ENCODE data around the gene INHA.

INHA gene

GRCh38 chr2:219536967-219537366 is 35.1 kb upstream of the INHA start:
- no peak overlapping the region for H3K4me3 ChIP-seq (replicated peaks in 1 of 2; ENCODE audit: low read depth in 2 of 2, low read length in 2 of 2)
- no peak for TF ChIP-seq CTCF (IDR thresholded peaks at IDR 0.05; ENCODE audit: low read depth, low read length)
- no peak for DNase-seq (ENCODE audit: low read depth in 2 of 2)

- H3K4me3 ChIP-seq (replicated peaks in 1 of 2; ENCODE audit: low read depth in 2 of 2, low read length in 2 of 2): no peak overlapping the region
- TF ChIP-seq CTCF (IDR thresholded peaks at IDR 0.05; ENCODE audit: low read depth, low read length): peak; percentile 1
- peak in 1 of 2 donors; percentile 26 for DNase-seq (ENCODE audit: low read depth in 2 of 2)
Observed at GRCh38 chr2:219537657-219538488, 34.2 kb upstream of the INHA start.

GRCh38 chr2:219538504-219538951 is 33.6 kb upstream of the INHA start:
- peak in 1 of 2 donors; percentile 40 for DNase-seq (ENCODE audit: low read depth in 2 of 2)
- no peak overlapping the region for H3K4me3 ChIP-seq (replicated peaks in 1 of 2; ENCODE audit: low read depth in 2 of 2, low read length in 2 of 2)
- TF ChIP-seq CTCF (IDR thresholded peaks at IDR 0.05; ENCODE audit: low read depth, low read length): no peak

GRCh38 chr2:219538956-219539788 is 32.9 kb upstream of the INHA start:
- no peak overlapping the region for H3K4me3 ChIP-seq (replicated peaks in 1 of 2; ENCODE audit: low read depth in 2 of 2, low read length in 2 of 2)
- no peak for TF ChIP-seq CTCF (IDR thresholded peaks at IDR 0.05; ENCODE audit: low read depth, low read length)
- no peak for DNase-seq (ENCODE audit: low read depth in 2 of 2)

GRCh38 chr2:219539926-219540678 is 32.0 kb upstream of the INHA start:
- TF ChIP-seq CTCF (IDR thresholded peaks at IDR 0.05; ENCODE audit: low read depth, low read length): no peak
- DNase-seq (ENCODE audit: low read depth in 2 of 2): no peak
- H3K4me3 ChIP-seq (replicated peaks in 1 of 2; ENCODE audit: low read depth in 2 of 2, low read length in 2 of 2): no peak overlapping the region

- TF ChIP-seq CTCF (IDR thresholded peaks at IDR 0.05; ENCODE audit: low read depth, low read length): no peak
- no peak overlapping the region for H3K4me3 ChIP-seq (replicated peaks in 1 of 2; ENCODE audit: low read depth in 2 of 2, low read length in 2 of 2)
- no peak for DNase-seq (ENCODE audit: low read depth in 2 of 2)
Observed at GRCh38 chr2:219540784-219541504, 31.2 kb upstream of the INHA start.

All from cardiac fibroblast (primary cell).